HG03520 (cell line): ENCODE results near the gene RNF166.
"Not testable (repeated sequence)": the region's sequence is repeated elsewhere in the genome, so short reads cannot be mapped to it uniquely, and the experiment has no call there.

Experiments
- ATAC-seq: cut with Tn5 transposase; IDR thresholded peaks from one replicate; pipeline ENCODE4 v1.9.1; 2021; ENCODE audit warnings: mild to moderate bottlenecking, moderate library complexity; ENCODE audit not compliant: unreplicated experiment

Gene RNF166

DNA sequence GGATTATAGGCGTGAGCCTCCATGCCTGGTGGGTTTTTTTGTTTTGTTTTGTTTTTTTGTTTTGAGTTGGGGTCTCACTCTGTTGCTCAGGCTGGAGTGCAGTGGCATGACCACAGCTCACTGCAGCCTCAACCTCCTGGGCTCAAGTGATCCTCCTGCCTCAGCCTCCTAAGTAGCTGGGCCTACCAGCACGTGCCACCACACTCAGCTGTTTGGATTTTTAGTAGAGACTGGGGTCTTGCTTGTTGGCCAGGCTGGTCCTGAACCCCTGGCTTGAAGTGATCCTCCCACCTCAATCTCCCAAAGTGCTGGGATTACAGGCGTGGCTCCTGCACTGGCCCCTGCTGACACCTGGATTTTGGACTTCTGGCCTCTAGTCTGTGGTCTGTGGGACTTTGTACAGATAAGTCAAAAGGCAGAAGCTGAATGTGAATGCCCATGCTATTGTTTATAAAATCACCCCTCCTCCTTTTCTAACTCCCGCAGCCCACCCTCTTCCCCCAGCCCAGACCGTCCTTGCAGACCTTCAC, 25.6 kb downstream of the RNF166 start:
- no peak for ATAC-seq

GRCh38 chr16:88678224-88678979, 27.8 kb downstream of the RNF166 start:
- ATAC-seq, result no peak

DNA sequence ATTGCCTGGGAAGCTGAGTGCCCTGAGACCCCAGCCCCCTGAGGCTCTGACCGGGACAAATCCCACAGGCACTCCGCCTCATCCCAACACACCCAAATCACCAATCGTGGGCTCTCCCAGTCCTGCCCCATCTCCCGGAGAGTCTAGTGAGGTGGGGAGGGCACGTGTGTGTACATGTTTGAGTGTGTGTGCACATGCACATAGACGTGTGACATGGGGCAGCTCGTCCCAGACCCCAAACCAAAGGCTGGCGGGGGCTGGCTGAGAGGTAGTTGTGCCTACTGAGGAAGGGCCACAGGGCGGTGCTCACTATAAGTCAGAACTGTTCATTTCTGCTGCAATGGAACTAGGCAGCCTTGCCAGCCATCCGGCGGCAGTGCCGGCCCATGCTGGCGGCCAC, 28.5 kb downstream of the RNF166 start:
- ATAC-seq, result no peak

GRCh38 chr16:88676502-88677242, 29.5 kb downstream of the RNF166 start:
- no peak for ATAC-seq

DNA sequence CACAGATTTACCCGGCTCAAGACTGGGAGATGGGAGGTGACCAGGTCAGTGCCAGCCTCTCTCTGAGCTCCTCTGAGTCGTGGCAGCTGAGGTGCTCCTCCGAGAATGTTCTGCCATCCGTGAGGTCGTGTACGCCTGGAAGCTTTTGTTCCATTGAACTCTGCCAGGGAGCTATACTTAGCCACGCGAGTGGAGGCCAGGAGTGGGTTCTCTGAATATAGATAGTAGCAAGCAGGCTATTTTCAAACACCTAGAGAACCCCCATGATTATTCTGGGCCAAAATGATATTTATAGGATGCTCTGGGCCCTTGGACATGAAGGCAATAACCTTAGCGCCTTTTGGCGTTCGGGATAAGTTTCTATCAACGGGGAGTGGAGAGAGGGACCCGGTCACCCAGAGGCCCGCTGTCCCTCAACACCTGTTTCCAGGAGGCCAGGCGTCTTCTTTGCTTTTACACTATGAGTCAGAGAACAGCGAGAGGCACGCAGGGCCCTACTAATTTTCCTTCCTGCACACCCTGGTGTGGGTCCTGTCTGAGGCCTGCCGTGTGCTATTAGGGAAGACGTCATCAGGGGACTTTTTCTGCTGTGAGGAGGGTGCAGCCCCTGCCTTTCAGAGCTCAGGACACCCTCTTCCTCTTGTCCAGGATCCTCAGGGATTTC, 32.4 kb downstream of the RNF166 start:
- peak; percentile 51 for ATAC-seq

- ATAC-seq, result no peak
Measured at GRCh38 chr16:88672776-88673175, 33.4 kb downstream of the RNF166 start.

DNA sequence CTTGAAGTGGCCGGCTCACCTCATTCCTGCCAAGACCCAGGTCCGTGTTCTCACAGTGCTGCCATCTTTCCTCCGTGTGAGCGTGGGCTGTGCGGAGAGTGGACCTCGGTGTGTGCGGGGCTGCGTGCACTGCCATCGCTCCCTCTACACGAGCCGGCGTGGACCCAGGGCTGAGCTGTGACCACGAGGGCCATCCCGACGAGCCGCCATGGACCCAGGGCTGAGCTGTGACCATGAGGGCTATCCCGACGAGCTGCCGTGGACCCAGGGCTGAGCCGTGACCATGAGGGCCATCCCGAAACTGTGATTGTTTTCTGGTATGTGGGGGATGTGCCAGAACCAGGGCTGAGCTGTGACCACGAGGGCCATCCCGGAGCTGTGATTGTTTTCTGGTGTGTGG, 34.4 kb downstream of the RNF166 start:
- ATAC-seq, result no peak

DNA sequence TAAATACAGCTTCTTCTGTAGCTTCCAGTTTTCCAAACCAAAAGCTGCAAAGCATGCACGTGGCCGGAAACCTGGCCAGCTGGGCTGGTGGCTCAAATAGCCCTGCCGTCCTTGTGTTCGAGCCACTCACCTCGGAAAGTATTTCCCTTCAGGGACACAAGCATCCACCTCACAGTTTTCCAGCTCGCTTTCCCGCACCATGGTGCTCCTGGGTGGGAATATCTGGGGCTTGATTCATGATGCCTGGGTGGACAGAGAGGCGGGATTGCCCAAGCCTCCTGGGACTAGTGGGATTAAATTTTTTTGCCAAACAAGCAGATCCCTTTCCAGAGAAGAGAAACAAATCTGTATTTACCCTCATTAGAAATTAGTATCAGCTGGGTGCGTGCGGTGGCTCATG, 36.2 kb downstream of the RNF166 start:
- ATAC-seq, result no peak

DNA sequence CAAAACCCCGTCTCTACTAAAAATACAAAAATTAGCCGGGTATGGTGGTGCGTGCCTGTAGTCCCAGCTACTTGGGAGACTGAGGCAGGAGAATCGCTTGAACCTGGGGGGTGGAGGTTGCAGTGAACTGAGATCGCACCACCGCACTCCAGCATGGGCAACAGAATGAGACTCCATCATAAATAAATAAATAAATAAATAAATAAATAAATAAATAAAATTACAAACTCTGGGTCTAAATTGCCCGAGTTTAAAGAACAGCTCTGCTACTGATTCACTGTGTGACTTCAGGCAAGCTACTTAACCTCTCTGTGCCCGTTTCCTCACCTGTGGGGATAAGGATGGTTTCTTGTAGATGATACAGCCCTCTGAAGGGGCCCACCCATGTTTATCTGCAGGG, 36.7 kb downstream of the RNF166 start:
- not testable (repeated sequence) for ATAC-seq

- ATAC-seq, result no peak
Measured at GRCh38 chr16:88667461-88667860, 38.7 kb downstream of the RNF166 start.

DNA sequence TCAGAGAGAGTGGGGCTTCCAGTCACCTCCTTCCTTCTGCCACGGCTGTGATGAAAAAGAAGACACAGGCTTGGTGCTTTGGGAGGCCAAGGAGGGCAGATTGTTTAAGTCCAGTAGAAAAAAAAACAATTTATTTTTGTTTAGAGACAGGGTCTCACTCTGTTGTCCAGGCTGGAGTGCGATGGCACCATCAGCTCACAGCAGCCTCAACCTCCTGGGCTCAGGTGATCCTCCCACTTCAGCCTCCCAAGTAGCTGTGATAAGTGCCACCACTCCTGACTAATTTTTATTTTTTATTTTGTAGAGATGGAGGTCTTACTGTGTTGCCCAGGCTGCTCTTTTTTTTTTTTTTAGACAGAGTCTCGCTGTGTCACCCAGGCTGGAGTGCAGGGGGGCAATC, 40.6 kb downstream of the RNF166 start:
- ATAC-seq, result no peak

DNA sequence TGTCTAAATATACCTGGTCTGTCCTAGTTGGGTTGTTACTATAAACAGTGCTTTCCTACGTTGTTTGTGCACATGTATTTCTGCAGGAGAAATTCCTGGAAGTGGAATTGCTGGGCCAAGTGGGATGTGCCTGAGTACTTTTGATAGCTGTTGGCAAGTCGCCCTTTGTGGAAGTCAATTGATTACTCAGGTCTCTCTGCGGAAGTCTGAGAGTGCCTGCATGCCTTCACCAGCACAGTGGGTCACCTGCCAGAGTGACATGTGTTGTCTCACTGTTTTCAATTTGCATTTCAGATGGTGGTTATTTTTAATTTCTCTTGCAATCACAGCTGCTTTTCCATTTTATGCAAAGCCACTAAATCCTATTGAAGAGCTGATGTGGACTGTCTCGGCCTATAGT, 41.1 kb downstream of the RNF166 start:
- ATAC-seq, result no peak

DNA sequence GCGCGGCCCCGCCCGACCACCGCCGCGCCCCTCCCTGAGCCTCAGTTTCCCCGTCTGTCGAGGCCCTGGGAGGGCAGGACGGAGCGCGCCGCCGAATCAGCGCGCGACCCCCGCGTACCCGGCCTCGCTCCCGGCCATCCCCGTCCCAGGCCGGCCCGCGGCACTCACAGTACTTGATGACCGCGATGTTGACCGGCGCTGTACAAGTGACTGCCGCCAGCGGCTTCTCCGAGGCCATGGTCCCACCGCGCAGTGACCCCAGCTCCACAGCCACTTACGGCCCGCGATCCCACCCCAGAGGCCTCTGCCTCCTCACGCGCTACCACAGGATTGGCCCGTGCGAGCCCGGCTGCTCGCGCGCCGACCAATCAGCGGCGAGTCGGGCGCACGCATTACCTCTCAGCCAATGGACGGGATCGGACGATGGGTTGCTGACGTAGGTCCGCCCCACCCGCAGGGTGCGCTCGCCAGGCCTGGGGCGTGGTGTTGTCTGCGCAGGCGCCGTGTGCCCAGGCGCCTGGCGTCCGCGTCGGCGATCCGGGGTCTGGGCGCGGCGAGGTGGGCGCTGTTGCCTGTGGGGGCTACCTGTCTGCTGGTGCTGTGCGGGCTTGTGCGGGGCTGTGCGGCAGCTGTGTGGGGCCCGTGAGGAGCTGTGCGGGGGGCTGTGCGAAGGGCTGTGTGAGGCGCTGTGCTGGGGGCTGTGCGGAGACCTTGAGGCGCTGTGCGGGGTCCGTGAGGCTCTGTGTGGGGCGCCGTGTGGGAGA, 43.2 kb downstream of the RNF166 start, which contains the start of gene MVD:
TSS of gene MVD (minus strand) at position 249 of the 764 bp plus-strand sequence. CDS start at position 238, 11 bp downstream.
- peak; percentile 92 for ATAC-seq

DNA sequence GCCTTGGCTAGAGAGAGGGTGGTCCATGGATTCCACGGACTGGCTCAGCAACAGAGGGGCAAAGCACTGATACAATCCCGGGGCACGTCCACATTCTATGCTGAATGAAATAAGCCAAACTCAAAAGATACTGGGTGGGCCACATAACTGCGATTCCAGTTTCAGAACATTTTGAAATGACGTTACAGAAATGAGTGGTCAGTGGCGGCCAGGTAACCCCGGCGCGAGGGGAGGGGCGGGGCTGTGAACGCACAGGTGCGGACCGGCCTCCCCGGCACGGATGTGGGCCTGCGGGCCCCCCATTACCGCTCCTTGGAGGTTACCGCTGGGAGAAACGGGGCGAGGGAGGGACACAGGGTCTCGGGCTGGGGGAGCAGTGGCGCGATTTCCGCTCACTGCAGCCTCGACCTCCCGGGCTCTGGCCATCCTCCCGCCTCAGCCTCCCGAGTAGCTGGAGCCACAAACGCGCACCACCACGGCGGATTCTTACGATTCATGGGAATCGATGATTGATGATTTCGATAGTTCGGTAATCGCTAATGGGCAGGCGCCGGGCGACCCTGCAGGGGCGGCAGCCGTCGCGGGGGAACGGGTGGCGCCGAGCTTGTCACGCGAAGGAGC, 43.9 kb downstream of the RNF166 start:
- ATAC-seq, result peak; percentile 5

DNA sequence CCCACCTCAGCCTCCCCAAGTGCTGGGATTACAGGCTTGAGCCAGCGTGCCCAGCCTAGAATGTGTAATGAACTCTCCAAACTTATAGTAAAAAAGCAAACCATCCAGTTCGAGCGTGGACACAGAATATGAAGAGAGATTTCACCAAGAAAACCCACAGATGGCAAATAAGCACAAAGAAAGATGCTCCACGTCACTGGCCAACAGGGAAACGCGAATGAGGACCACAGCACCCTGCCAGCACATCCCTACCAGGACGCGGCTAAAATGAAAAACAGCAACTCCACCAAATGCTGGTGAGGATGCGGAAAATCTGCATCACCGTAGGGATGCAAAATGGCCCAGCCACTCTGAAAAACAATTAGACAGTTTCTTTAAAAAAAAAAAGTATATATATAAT, 44.7 kb downstream of the RNF166 start:
- ATAC-seq, result no peak

- no peak for ATAC-seq
Measured at GRCh38 chr16:88659160-88659559, 47.0 kb downstream of the RNF166 start.

DNA sequence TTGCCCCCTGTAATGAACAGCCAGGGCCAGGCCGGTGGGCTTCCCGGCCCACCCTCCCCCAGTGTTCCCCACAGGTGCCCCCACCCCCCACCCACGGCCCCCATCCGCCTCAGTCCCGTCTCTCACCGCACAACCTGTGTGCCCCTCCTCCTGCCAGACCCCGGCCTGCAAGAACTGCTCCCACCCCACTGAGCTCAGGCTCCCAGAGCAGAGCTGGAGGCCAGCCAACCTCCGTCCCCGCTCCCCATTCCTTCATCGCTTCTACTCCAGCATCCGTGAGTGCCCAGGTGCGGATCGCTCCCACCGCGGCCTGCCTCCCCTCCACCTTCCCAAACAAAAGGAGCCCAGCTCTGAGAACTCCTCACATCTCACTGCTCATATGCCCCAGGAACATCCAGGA, 47.5 kb downstream of the RNF166 start:
- ATAC-seq, result no peak

GRCh38 chr16:88657371-88657770, 48.8 kb downstream of the RNF166 start:
- no peak for ATAC-seq

DNA sequence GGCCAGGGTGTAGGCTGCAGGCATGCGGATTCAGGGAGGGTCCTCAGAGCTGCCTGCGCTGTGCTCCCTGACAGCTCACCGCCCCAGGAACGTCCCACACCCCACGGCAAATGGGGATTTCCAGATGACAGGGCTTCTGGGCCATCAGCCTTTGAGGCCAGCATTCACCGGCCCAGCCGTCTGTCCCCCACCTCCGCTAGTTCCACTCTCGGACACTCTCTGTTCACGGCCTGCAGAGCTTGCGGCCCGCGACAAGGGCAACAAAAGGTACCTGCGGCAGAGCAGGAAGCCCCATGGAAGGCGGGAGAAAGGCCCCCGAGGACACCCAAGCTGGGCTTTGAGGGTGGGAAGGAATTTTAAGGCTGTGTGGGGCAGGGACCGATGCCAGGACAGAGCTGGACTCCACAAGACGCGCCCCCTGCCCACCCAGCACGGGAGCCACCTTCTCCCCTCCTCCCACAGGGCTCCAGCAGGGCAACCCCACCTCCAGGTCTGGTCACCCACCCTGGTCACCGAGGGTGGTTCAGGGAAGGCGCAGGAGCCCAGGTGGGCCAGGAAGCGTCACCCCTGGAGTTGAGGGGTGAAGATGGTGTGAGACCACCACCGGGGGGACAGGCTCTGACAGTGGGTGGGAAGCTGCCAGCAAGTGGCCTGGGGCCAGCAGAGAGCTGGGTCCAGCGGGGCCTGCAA, 49.8 kb downstream of the RNF166 start:
- ATAC-seq, result no peak
